Measurements from ENCODE around the gene PLSCR1. TPM values are rescaled to one million over a fixed set of nuclear protein-coding genes. Genes with fewer than 3 reads are reported as not detected.
A peak's percentile ranks its signal among the peaks of the same experiment; 100 is the strongest.

Gene PLSCR1
- total and polyA plus RNA-seq, 9 of the 15 experiments (the other 6 are each of a cell fraction or from before 2014, with no cell fraction given), result 40.6 to 122 (median 69.1) TPM

- H3K4me3 ChIP-seq, result no peak overlapping the region
- no peaks in the 10 kb centered on the region for H3K27me3 ChIP-seq (ENCODE audit: control insufficient read depth in 2 of 2, insufficient read depth in 2 of 2, low read length in 2 of 2)
- H3K4me2 ChIP-seq (ENCODE audit: insufficient read depth, low read length), result no peak overlapping the region
- DNase-seq (ENCODE audit: extremely low read depth in 1 of 4, low spot score in 3 of 4) (peak in 1 of 4 experiments; percentile 26), FAIRE-seq (no peak), ATAC-seq (no peak)
- no peaks in the 10 kb centered on the region for H3K9me3 ChIP-seq (replicated peaks; ENCODE audit: control insufficient read depth, insufficient read depth, low read depth, low read length)
- H3K4me1 ChIP-seq (replicated peaks in 1 of 2; ENCODE audit: control insufficient read depth in 2 of 2, insufficient read depth in 2 of 2, low read length in 2 of 2), result peaks cover 0 to 7% of the 10 kb centered on the region in 2 experiments; a peak in 3 of 5 replicates
- H3K27ac ChIP-seq (ENCODE audit: extremely low read depth, low read depth, low read length), result no peak overlapping the region
- H3K79me2 ChIP-seq (ENCODE audit: control insufficient read depth, insufficient read depth, low read length), result no peaks in the 10 kb centered on the region
- no peaks in the 10 kb centered on the region for H3K36me3 ChIP-seq (ENCODE audit: control insufficient read depth, insufficient read depth, low read length)
- intact Hi-C loops (cut with micrococcal nuclease), result no loop called here
- H3K9ac ChIP-seq (ENCODE audit: insufficient read depth in 1 of 2, low read depth in 2 of 2, low read length in 2 of 2), result no peak overlapping the region
- no peak overlapping the region for H2AFZ ChIP-seq (ENCODE audit: low read depth, low read length)
- H3K9me1 ChIP-seq (ENCODE audit: control insufficient read depth, insufficient read depth, low read length), result no peaks in the 10 kb centered on the region
- ChIA-PET CTCF (ENCODE audit: low intra/inter-chr PET ratio) (no interaction called here), POLR2A (interaction anchor here (0.6 to 1.1 kb wide), 2 partner anchors 10 to 1470 kb away, joined by 3 to 5 read pairs; no protein-coding TSS in a partner anchor)
- 45% methylated on average over 5 of the region's 5 CpGs for WGBS (ENCODE audit: insufficient coverage, low coverage, missing lambda C conversion rate)
- no peaks in the 10 kb centered on the region for H4K20me1 ChIP-seq (replicated peaks; ENCODE audit: control insufficient read depth, insufficient read depth, low read length)
- TF ChIP-seq ATF3 (IDR thresholded peaks at IDR 0.05) (peak; percentile 66; the same call in 1 of the 2 replicates), ATF3 (CRISPR knock-in tag; conservative IDR thresholded peaks at IDR 0.05) (no peak), CREBBP (IDR thresholded peaks at IDR 0.05; ENCODE audit: low read depth, low read length) (no peak), FOSL1 (tag; conservative IDR thresholded peaks at IDR 0.05) (peak; percentile 90), JUND (IDR thresholded peaks at IDR 0.05; ENCODE audit: borderline replicate concordance, low read depth, low read length) (peak; percentile 79), JUND (tag; IDR thresholded peaks at IDR 0.05; ENCODE audit: borderline replicate concordance, low read depth, low read length) (peak; percentile 73; the same call in 1 of the 3 replicates), BHLHE40 (IDR thresholded peaks at IDR 0.05; ENCODE audit: low read length) (peak; percentile 96), USF2 (CRISPR knock-in tag; IDR thresholded peaks at IDR 0.05) (peak; percentile 38), ZNF274 (IDR thresholded peaks at IDR 0.05; ENCODE audit: borderline replicate concordance, low read depth, low read length) (no peak), RCOR1 (IDR thresholded peaks at IDR 0.05; ENCODE audit: borderline replicate concordance in 1 of 2, low read depth in 2 of 2, low read length in 2 of 2) (peak in 1 of 2 experiments; percentile 9; a peak in 1 of 4 replicates), E2F3 (CRISPR knock-in tag; IDR thresholded peaks at IDR 0.05) (no peak), MYNN (IDR thresholded peaks at IDR 0.05) (no peak), MYNN (CRISPR knock-in tag; IDR thresholded peaks at IDR 0.05) (no peak), USF1 (CRISPR knock-in tag; IDR thresholded peaks at IDR 0.05) (peak; percentile 49), JUN (IDR thresholded peaks at IDR 0.05; ENCODE audit: borderline replicate concordance, low read depth, low read length) (peak; percentile 50; the same call in 1 of the 2 replicates), JUN (CRISPR knock-in tag; IDR thresholded peaks at IDR 0.05; ENCODE audit: borderline replicate concordance) (no peak), FOS (IDR thresholded peaks at IDR 0.05; ENCODE audit: extremely low read depth, insufficient read length) (peak; percentile 9)
- in situ Hi-C loops (cut with MboI), result no loop called here
- BruUV-seq (replicated peaks), result no TSS peak
Measured at GRCh38 chr3:146550743-146551510, 6.5 kb upstream of the PLSCR1 start.

All from K562 (cell line).